ENCODE measurements around the gene DNAH17.
A peak's percentile ranks its signal among the peaks of the same experiment; 100 is the strongest.

DNAH17 gene

DNA sequence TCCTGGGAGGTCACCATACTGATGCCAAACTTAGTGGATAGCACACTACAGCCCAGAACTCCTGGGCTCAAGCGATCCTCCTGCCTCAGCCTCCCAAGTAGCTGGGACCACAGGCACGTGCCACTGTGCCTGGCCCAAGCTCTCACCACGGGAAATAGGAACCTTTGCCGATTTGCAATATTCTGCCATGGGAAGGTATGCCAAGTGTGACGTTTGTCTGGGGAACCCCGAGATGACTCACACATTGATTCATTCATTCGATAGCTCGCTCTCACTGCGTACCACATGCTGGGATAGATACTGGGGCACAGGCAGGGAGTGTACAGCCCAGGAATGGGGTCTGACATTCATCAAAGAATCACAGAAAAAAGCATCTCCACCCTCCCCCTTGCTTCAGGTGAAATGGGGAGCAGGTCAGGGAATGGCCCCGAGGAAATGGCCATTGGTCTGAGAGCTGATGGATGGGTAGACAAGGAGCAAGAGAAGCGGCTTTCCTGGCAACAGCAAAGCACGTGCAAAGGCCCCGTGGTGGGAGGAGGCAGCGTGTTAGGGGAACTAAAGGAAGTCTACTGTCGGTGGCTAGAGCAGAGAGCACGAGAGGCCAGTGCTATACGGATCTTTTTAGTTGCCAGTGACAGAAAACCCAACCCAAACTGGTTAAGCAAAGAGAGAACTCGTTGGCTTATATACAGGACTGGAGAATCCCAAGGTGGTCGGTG, 44.1 kb downstream of the DNAH17 start:
- no peak for DNase-seq (ENCODE audit: low read depth)
- TF ChIP-seq, protein P1, sequence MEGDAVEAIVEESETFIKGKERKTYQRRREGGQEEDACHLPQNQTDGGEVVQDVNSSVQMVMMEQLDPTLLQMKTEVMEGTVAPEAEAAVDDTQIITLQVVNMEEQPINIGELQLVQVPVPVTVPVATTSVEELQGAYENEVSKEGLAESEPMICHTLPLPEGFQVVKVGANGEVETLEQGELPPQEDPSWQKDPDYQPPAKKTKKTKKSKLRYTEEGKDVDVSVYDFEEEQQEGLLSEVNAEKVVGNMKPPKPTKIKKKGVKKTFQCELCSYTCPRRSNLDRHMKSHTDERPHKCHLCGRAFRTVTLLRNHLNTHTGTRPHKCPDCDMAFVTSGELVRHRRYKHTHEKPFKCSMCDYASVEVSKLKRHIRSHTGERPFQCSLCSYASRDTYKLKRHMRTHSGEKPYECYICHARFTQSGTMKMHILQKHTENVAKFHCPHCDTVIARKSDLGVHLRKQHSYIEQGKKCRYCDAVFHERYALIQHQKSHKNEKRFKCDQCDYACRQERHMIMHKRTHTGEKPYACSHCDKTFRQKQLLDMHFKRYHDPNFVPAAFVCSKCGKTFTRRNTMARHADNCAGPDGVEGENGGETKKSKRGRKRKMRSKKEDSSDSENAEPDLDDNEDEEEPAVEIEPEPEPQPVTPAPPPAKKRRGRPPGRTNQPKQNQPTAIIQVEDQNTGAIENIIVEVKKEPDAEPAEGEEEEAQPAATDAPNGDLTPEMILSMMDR (IDR thresholded peaks at IDR 0.05; ENCODE audit: control insufficient read depth, extremely low read depth, insufficient read depth): no peak

DNA sequence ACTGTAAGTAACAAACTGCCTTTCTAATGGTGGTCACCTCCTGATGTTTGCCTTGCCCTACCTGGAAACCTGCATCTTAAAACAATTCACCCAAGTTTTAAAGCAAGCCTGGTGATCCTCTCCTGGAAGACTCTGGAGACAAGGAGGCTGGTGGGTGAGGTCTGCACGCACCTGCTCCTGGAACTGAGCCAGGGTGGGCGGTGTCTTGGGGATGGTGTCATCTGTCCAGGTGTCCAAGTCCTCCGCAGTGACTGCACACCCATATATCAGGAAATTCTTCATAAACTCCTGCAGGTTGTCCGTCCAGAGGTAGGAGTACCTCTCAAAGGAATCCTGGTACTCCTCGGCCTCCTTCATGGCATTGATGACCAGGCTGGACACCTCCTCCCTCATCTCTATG, 44.9 kb downstream of the DNAH17 start:
- DNase-seq (ENCODE audit: low read depth): no peak
- TF ChIP-seq, protein P1 (IDR thresholded peaks at IDR 0.05; ENCODE audit: control insufficient read depth, extremely low read depth, insufficient read depth): no peak

More for the DNA sequence above, 44.1 kb downstream of the DNAH17 start:
- no peak overlapping the region for H3K4me3 ChIP-seq (ENCODE audit: low read depth, low read length)

DNA sequence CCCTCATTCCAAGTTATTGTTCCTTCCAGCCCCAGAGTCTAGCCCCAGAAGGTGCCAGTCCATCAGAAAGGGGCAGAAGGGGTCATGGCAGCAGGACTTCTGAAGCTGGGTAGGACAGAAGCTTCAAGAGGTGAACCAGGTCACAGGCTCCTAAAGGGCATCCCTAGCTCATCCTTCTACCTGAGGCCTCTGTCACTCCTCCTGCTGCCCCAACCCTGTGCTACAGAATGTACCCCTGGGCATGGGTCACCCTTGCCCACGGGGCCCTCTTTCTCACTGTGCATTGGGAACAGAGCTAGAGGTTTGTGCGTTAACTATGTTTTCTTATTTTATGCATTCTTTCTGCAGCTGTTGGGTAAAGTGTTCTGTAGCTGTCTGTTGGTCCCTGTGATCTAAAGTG, 46.5 kb downstream of the DNAH17 start:
- no peak for DNase-seq (ENCODE audit: low read depth)
- H3K4me3 ChIP-seq (ENCODE audit: low read depth, low read length): no peak overlapping the region
- TF ChIP-seq, protein P1 (IDR thresholded peaks at IDR 0.05; ENCODE audit: control insufficient read depth, extremely low read depth, insufficient read depth): no peak

More for the DNA sequence above, 44.9 kb downstream of the DNAH17 start:
- H3K4me3 ChIP-seq (ENCODE audit: low read depth, low read length): no peak overlapping the region

DNA sequence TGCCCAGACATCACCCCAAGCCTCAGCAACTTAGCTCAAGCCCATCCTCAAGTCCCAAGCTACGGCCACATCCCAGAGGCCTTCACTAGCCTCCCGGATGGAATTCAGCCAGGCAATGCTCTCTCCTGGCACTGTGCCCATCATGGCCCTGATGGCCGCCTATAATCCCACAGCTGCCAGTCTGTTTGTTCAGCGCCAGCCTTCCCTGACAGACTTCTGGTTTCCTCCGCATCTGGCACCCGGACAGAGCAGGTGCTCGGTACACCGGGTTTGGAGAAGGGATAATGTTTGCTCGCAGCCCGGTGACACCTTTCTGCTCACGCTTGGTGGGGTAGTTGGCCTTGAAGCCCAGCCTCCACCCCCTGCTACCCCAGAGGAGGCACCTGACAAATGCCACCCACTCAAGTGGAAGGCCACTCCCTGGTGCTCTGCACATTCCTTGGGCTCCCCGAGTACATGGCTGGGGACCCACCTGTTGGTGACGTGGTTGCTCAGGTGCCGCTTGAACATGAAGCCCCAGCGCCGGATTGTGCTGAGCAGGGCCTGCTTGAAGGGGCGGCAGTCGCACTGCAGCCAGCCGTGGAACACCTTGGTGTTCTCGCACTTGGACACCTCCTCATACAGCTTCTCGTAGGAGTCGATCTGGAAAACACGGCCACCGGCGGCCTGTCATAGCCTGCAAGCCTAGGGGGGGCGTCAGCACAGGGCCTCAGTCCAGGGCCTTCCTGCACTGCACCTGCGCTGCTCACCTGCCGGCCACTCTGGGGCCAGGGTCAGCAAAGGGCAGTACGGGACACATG, 47.1 kb downstream of the DNAH17 start:
- DNase-seq (ENCODE audit: low read depth): peak; percentile 61
- H3K4me3 ChIP-seq (ENCODE audit: low read depth, low read length): no peak overlapping the region
- TF ChIP-seq, protein P1 (IDR thresholded peaks at IDR 0.05; ENCODE audit: control insufficient read depth, extremely low read depth, insufficient read depth): no peak

DNA sequence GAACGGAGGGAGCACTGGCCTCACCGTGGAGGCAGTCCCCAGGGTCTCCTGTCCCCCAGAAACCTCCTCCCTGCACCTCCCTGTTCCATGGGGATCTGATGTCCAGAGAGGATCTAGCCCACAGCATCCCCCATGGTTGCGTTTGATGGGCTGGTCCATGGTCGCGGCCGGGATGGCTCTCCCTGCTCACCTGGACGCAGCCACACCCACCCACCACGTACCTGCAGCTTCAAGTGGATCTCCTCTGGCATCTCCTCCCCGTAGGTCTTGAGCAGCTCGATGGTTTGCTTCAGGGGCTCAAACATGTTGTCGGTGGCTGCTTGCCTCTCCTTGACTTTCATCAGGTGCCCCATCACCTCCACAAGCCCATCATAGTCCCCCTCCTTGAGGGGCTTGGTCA, 47.9 kb downstream of the DNAH17 start:
- TF ChIP-seq, protein P1 (IDR thresholded peaks at IDR 0.05; ENCODE audit: control insufficient read depth, extremely low read depth, insufficient read depth): no peak
- no peak overlapping the region for H3K4me3 ChIP-seq (ENCODE audit: low read depth, low read length)
- no peak for DNase-seq (ENCODE audit: low read depth)

DNA sequence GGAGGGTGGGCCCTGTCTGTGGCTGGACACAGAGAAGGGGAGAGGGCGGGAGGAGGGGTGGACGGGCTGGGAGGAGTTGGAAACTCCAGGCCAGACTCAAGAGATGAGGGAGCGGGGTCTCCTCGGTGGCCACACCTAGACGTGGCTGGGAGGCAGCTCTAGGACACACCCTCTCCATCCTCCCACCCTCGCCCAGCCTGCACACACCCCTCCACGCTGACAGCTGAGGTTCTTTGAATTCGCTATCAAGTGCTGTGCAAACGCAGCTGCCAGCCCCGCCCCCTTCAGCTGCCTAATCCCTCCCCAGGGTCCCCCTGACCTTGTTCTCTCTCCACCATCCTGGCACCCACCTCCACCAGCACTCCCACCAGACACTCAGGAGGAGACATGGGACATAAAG, 48.7 kb downstream of the DNAH17 start:
- no peak overlapping the region for H3K4me3 ChIP-seq (ENCODE audit: low read depth, low read length)
- TF ChIP-seq, protein P1 (IDR thresholded peaks at IDR 0.05; ENCODE audit: control insufficient read depth, extremely low read depth, insufficient read depth): no peak
- DNase-seq (ENCODE audit: low read depth): no peak

Measured in LNCaP clone FGC (cell line).